ENCODE data around the gene PROZ.

PROZ gene

DNA sequence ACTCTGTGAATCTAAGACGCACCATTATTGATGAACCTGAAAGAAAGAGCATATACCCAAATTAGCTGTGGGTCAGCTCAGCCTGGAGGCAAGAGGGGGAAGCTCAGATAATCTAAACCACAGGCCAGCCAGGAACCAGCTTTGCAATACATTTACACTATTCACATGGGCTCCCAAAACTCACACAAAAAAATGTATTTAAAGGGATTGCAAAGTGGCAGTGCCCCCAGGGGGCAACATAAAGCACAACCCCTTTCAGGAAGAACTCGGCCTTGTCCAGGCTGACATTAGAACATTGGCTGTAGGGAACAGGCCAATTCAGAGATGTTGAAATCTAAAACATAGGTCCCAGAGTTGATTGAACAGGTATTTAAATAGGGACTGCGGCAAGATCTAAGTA, 3.2 kb upstream of the PROZ start:
- no peak overlapping the region for H3K4me3 ChIP-seq (IDR thresholded peaks at IDR 0.05; ENCODE audit: insufficient read depth, low read depth, low read length)

DNA sequence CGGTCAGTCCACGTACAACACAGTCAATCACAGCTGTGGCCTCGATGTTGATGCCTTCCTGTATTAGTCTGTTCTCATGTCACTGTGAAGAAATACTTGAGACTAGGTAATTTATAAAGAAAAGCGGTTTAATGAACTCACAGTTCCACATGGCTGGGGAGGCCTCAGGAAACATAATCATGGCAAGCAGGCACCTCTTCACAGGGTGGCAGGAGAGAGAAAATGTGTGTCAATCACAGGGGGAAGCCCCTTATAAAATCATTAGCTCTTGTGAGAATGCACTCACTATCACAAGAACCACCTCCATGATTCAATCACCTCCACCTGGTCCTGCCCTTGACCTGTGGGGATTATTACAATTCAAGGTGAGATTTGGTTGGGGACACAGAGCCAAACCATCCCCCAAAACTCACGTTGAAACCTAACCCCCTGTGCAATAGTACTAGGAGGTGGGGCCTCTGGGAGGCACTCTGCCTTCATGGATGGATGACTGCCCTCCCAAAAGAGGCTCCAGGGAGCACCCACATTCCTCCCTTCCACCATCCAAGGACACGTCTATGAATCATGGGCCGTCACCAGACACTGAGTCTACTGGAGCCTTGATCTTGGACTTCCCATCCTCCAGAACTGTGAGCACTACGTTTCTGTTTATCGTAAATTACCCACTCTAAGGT, 2.3 kb upstream of the PROZ start:
- H4K20me1 ChIP-seq (ENCODE audit: insufficient read depth): no peaks in the 10 kb centered on the region
- no peak overlapping the region for H3K4me3 ChIP-seq (IDR thresholded peaks at IDR 0.05; ENCODE audit: insufficient read depth, low read depth, low read length)
- no peak for TF ChIP-seq CTCF (conservative IDR thresholded peaks at IDR 0.05; ENCODE audit: low read depth, low read length)
- no peak overlapping the region for H3K4me2 ChIP-seq
- H3K27me3 ChIP-seq (ENCODE audit: insufficient read depth, low read depth): peaks cover 3% of the 10 kb centered on the region; the same call in 1 of the 2 replicates
- no peaks in the 10 kb centered on the region for H3K79me2 ChIP-seq (ENCODE audit: insufficient read depth, low read depth)
- H3K27ac ChIP-seq: no peak overlapping the region
- H2AFZ ChIP-seq (ENCODE audit: low read depth): no peak overlapping the region
- no peaks in the 10 kb centered on the region for H3K36me3 ChIP-seq (ENCODE audit: insufficient read depth)
- no peak overlapping the region for H3K9ac ChIP-seq
- peaks cover 9% of the 10 kb centered on the region for H3K4me1 ChIP-seq (ENCODE audit: low read depth, poor library complexity, severe bottlenecking)

More for the DNA sequence above, 3.2 kb upstream of the PROZ start:
- Histone ChIP-seq H4K20me1 (ENCODE audit: insufficient read depth) (no peaks in the 10 kb centered on the region), H3K27ac (no peak overlapping the region), H3K79me2 (ENCODE audit: insufficient read depth, low read depth) (no peaks in the 10 kb centered on the region), H2AFZ (ENCODE audit: low read depth) (peak overlapping the region; percentile 54), H3K4me2 (peak overlapping the region; percentile 76; the same call in 1 of the 2 replicates), H3K9ac (no peak overlapping the region), H3K27me3 (ENCODE audit: insufficient read depth, low read depth) (no peaks in the 10 kb centered on the region), H3K4me1 (ENCODE audit: low read depth, poor library complexity, severe bottlenecking) (peaks cover 9% of the 10 kb centered on the region), H3K36me3 (ENCODE audit: insufficient read depth) (no peaks in the 10 kb centered on the region)
- no peak for TF ChIP-seq CTCF (conservative IDR thresholded peaks at IDR 0.05; ENCODE audit: low read depth, low read length)

DNA sequence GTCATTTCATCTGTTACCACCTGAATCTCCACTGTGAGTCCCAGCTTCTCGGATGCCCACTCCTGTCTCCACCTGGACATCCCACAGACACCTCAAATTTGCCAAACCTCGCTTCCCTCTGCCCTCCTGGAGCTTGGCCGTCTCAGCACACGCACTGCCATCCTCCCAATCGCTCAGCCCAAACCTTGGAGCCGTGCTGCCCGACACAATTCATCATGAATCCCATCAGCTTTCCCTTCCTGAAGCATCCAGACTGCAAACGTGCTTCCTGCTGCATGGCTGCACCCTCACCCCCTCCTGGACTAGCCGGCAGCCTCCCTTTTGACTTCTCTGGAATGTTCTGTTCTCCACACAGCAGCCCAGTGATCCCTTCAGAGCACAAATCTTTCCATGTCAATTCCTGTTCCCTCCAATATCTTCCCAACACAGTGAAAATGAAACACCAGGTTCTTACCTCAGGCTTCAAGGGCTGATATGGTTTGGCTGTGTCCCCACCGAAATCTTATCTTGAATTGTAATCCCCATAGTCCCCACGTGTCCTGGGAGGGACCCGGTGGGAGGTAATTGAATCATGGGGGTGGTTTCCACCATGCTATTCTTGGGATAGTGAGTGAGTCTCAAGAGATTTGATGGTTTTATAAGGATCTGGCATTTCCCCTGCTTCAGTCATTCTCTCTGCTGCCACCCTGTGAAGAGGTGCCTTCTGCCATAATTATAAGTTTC, 1.1 kb upstream of the PROZ start:
- H3K4me2 ChIP-seq: no peak overlapping the region
- TF ChIP-seq CTCF (conservative IDR thresholded peaks at IDR 0.05; ENCODE audit: low read depth, low read length): no peak
- peaks cover 7% of the 10 kb centered on the region for H3K4me1 ChIP-seq (ENCODE audit: low read depth, poor library complexity, severe bottlenecking)
- no peak overlapping the region for H3K9ac ChIP-seq
- no peak overlapping the region for H3K4me3 ChIP-seq (IDR thresholded peaks at IDR 0.05; ENCODE audit: insufficient read depth, low read depth, low read length)
- H3K36me3 ChIP-seq (ENCODE audit: insufficient read depth): no peaks in the 10 kb centered on the region
- no peaks in the 10 kb centered on the region for H3K79me2 ChIP-seq (ENCODE audit: insufficient read depth, low read depth)
- H4K20me1 ChIP-seq (ENCODE audit: insufficient read depth): no peaks in the 10 kb centered on the region
- no peak overlapping the region for H3K27ac ChIP-seq
- peaks cover 5% of the 10 kb centered on the region; the same call in 1 of the 2 replicates for H3K27me3 ChIP-seq (ENCODE audit: insufficient read depth, low read depth)
- H2AFZ ChIP-seq (ENCODE audit: low read depth): no peak overlapping the region

DNA sequence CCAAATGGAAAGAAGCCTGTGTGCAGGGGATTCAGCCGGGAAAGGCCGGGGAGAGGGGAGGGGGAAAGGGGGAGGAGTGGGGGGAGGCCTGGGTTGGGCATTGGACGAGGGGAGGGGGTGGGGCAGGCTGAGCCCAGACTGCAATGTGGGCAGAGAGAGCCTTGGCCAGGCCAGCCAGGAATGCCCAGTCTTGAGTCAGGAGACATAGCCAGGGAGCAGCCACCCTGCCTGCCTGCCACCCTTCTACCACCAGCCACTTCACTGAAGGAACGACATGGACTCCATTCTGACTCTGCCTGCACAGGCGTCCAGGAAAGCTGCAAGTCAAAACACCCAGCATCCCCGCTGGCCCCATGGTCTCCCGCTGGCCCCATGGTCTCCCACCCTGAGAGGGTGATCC, 498 bp downstream of the PROZ start:
- no peak overlapping the region for H2AFZ ChIP-seq (ENCODE audit: low read depth)
- no peak overlapping the region for H3K4me2 ChIP-seq
- H3K79me2 ChIP-seq (ENCODE audit: insufficient read depth, low read depth): no peaks in the 10 kb centered on the region
- no peak overlapping the region for H3K4me3 ChIP-seq (IDR thresholded peaks at IDR 0.05; ENCODE audit: insufficient read depth, low read depth, low read length)
- H3K4me1 ChIP-seq (ENCODE audit: low read depth, poor library complexity, severe bottlenecking): peaks cover 5% of the 10 kb centered on the region
- H3K27ac ChIP-seq: no peak overlapping the region
- H3K9ac ChIP-seq: no peak overlapping the region
- H3K36me3 ChIP-seq (ENCODE audit: insufficient read depth): no peaks in the 10 kb centered on the region
- peaks cover 9% of the 10 kb centered on the region; the same call in 1 of the 2 replicates for H3K27me3 ChIP-seq (ENCODE audit: insufficient read depth, low read depth)
- no peak for TF ChIP-seq CTCF (conservative IDR thresholded peaks at IDR 0.05; ENCODE audit: low read depth, low read length)
- H4K20me1 ChIP-seq (ENCODE audit: insufficient read depth): no peaks in the 10 kb centered on the region
